Neural progenitor cell (in vitro differentiated cells): Measurements from ENCODE around the gene SLC38A10.

Source experiments
- EZH2phosphoT487 ChIP-seq: fragments of 200-600 bp; sonication (generic); IDR thresholded peaks from 2 replicates; pipeline ENCODE4 v1.6.1; 2017; ENCODE audit warnings: antibody characterized with exemption
- TF ChIP-seq, protein P1 (sequence below): fragments of 200-600 bp; sonication (generic); IDR thresholded peaks from 2 replicates; pipeline ENCODE4 v1.5.1; 2017; ENCODE audit warnings: antibody characterized with exemption, mild to moderate bottlenecking

DNA sequence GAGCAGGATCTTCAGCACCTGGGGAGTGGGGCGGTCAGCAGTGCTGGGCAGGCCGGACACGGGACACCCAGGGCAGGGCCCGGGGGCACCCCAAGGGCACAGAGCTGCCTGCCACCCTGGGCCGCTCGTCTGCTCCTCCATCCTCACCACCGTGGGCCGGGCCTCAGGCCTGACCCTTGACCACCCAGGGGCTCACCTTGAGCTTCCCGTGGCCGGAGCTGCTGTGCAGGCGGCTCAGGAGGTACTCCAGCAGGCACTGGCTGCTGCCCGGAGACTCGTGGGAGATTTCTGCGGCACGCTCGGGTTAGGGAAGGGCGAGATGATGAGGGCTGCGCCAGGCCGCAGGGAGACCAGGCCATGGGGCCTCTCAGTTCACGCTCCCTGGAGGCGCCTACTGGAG is 58.3 kb downstream of the SLC38A10 start:
- TF ChIP-seq, protein P1, sequence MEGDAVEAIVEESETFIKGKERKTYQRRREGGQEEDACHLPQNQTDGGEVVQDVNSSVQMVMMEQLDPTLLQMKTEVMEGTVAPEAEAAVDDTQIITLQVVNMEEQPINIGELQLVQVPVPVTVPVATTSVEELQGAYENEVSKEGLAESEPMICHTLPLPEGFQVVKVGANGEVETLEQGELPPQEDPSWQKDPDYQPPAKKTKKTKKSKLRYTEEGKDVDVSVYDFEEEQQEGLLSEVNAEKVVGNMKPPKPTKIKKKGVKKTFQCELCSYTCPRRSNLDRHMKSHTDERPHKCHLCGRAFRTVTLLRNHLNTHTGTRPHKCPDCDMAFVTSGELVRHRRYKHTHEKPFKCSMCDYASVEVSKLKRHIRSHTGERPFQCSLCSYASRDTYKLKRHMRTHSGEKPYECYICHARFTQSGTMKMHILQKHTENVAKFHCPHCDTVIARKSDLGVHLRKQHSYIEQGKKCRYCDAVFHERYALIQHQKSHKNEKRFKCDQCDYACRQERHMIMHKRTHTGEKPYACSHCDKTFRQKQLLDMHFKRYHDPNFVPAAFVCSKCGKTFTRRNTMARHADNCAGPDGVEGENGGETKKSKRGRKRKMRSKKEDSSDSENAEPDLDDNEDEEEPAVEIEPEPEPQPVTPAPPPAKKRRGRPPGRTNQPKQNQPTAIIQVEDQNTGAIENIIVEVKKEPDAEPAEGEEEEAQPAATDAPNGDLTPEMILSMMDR, result no peak
- TF ChIP-seq EZH2phosphoT487, result no peak
